IMR-90 (cell line): ENCODE data around the gene DYSF. TPM values are rescaled to one million over a fixed set of nuclear protein-coding genes. Genes with fewer than 3 reads are reported as not detected.

Experiments
- ATAC-seq: fragments of 200-7000 bp; cut with Tn5 transposase; 2 replicates; pipeline ENCODE4 v1.9.1; 2020; ENCODE audit warnings: low read depth, mild to moderate bottlenecking, moderate library complexity
- BruUV-seq: library from RNA; stranded (reverse); fragments of 400-500 nt; replicated peaks from 2 replicates; lab custom pipeline; 2021; lab: Mats Ljungman, UMichigan
- CTCF ChIA-PET: fragments of 300-600 bp; formaldehyde crosslinking; extraction: SDS; loops from one replicate; lab custom pipeline; 2021; ENCODE audit warnings: antibody characterized with exemption; lab: Yijun Ruan, JAX
- POLR2A ChIA-PET: fragments of 300-600 bp; sonication (Branson Sonifier 250); formaldehyde crosslinking; loops from one replicate; lab custom pipeline; 2022; ENCODE audit warnings: antibody characterized with exemption; ENCODE audit not compliant: unreplicated experiment; lab: Charles Lee
- DNase-seq: peaks from one replicate; pipeline ENCODE4 v3.0.0; 2013
- H2AFZ ChIP-seq: replicated peaks from 2 replicates; pipeline ENCODE3; 2013; ENCODE audit warnings: low read length, mild to moderate bottlenecking; ENCODE audit not compliant: poor library complexity
- H2AK5ac ChIP-seq: 2 replicates; pipeline ENCODE4 v1.6.1; 2013; ENCODE audit warnings: low read depth, low read length, inconsistent platforms
- H2AK9ac ChIP-seq: replicated peaks from 2 replicates; pipeline ENCODE3; 2013; ENCODE audit warnings: mild to moderate bottlenecking, low read depth, low read length, moderate library complexity; ENCODE audit not compliant: poor library complexity
- H2BK120ac ChIP-seq: 2 replicates; pipeline ENCODE4 v1.6.1; 2013; ENCODE audit warnings: low read depth, low read length, inconsistent platforms
- H2BK15ac ChIP-seq: 3 replicates; pipeline ENCODE4 v1.6.1; 2013; ENCODE audit warnings: low read depth, low read length, inconsistent platforms
- H2BK20ac ChIP-seq: 2 replicates; pipeline ENCODE4 v1.6.1; 2013; ENCODE audit warnings: low read depth, mild to moderate bottlenecking, inconsistent platforms, low read length, moderate library complexity
- H2BK5ac ChIP-seq: 2 replicates; pipeline ENCODE4 v1.6.1; 2013; ENCODE audit warnings: mild to moderate bottlenecking, low read depth, low read length, inconsistent platforms; ENCODE audit not compliant: poor library complexity, severe bottlenecking
- H3K14ac ChIP-seq: replicated peaks from 2 replicates; pipeline ENCODE4 v1.6.1; 2013; ENCODE audit warnings: low read depth, low read length, inconsistent platforms
- H3K18ac ChIP-seq: 2 replicates; pipeline ENCODE4 v1.6.1; 2013; ENCODE audit warnings: low read depth, low read length, control low read depth
- H3K23ac ChIP-seq: 2 replicates; pipeline ENCODE4 v1.6.1; 2013; ENCODE audit warnings: low read depth, low read length, inconsistent platforms
- H3K27ac ChIP-seq: 2 replicates; pipeline ENCODE4 v1.5.1; 2013; ENCODE audit warnings: mild to moderate bottlenecking, control low read depth, low read length; ENCODE audit not compliant: insufficient read depth
- H3K27me3 ChIP-seq: 2 replicates; pipeline ENCODE4 v1.6.1; 2013; ENCODE audit warnings: low read length; ENCODE audit not compliant: control insufficient read depth, insufficient read depth
- H3K36me3 ChIP-seq: 2 replicates; pipeline ENCODE4 v1.6.1; 2013; ENCODE audit warnings: low read length, mixed read lengths; ENCODE audit not compliant: control insufficient read depth, insufficient read depth
- H3K4ac ChIP-seq: 2 replicates; pipeline ENCODE4 v1.6.1; 2013; ENCODE audit warnings: low read depth, low read length, inconsistent platforms
- H3K4me1 ChIP-seq: 2 replicates; pipeline ENCODE4 v1.6.1; 2013; ENCODE audit warnings: low read length, mixed read lengths; ENCODE audit not compliant: control insufficient read depth, insufficient read depth
- H3K4me2 ChIP-seq: 2 replicates; pipeline ENCODE4 v1.6.1; 2013; ENCODE audit warnings: low read depth, mild to moderate bottlenecking, control low read depth, low read length, moderate library complexity
- H3K4me3 ChIP-seq: 2 replicates; pipeline ENCODE4 v1.5.1; 2013; ENCODE audit warnings: low read depth, mild to moderate bottlenecking, control low read depth, low read length, moderate library complexity; ENCODE audit not compliant: insufficient read depth
- H3K56ac ChIP-seq: 2 replicates; pipeline ENCODE4 v1.6.1; 2013; ENCODE audit warnings: low read length, inconsistent platforms; ENCODE audit not compliant: insufficient read depth; ENCODE audit errors: extremely low read depth
- H3K79me1 ChIP-seq, 2 experiments: 2 replicates each; pipeline ENCODE4 v1.6.1; 2013; ENCODE audit warnings: low read length in 2 of 2, inconsistent platforms in 1 of 2, low read depth in 1 of 2
- H3K9ac ChIP-seq: 2 replicates; pipeline ENCODE4 v1.6.1; 2013; ENCODE audit warnings: low read depth, low read length, control low read depth
- H3K9me1 ChIP-seq: 2 replicates; pipeline ENCODE4 v1.6.1; 2013; ENCODE audit warnings: low read length, inconsistent platforms; ENCODE audit not compliant: insufficient read depth
- H3K9me3 ChIP-seq: 2 replicates; pipeline ENCODE4 v1.6.1; 2013; ENCODE audit warnings: low read length; ENCODE audit not compliant: control insufficient read depth, insufficient read depth
- H4K20me1 ChIP-seq: 2 replicates; pipeline ENCODE4 v1.6.1; 2013; ENCODE audit warnings: low read length, inconsistent platforms; ENCODE audit not compliant: insufficient read depth
- H4K5ac ChIP-seq: 2 replicates; pipeline ENCODE4 v1.6.1; 2013; ENCODE audit warnings: mild to moderate bottlenecking, low read depth, low read length, control low read depth
- H4K8ac ChIP-seq, 2 experiments: 2 replicates each; pipeline ENCODE4 v1.6.1; 2013; ENCODE audit warnings: low read depth in 2 of 2, low read length in 2 of 2, control low read depth in 1 of 2, inconsistent platforms in 1 of 2
- H4K91ac ChIP-seq: 2 replicates; pipeline ENCODE4 v1.6.1; 2013; ENCODE audit warnings: low read depth, low read length, inconsistent platforms; ENCODE audit not compliant: insufficient read depth
- BHLHE40 ChIP-seq: fragments of 150-350 bp; IDR thresholded peaks from 2 replicates; pipeline ENCODE4 v1.6.1; 2016; ENCODE audit warnings: mild to moderate bottlenecking, low read depth, low read length
- CHD1 ChIP-seq: IDR thresholded peaks from 2 replicates; pipeline ENCODE4 v1.6.1; 2012; ENCODE audit warnings: low read depth, low read length, improper control_type of control experiment
- FOS ChIP-seq: fragments of 150-350 bp; IDR thresholded peaks from 2 replicates; pipeline ENCODE4 v1.6.1; 2016; ENCODE audit warnings: low read depth, low read length
- MAFK ChIP-seq: IDR thresholded peaks from 2 replicates; pipeline ENCODE4 v1.6.1; 2012; ENCODE audit warnings: low read depth, low read length, improper control_type of control experiment
- MXI1 ChIP-seq: IDR thresholded peaks from 2 replicates; pipeline ENCODE4 v1.6.1; 2012; ENCODE audit warnings: low read depth, mild to moderate bottlenecking, low read length, moderate library complexity, borderline replicate concordance
- NFE2L2 ChIP-seq: fragments of 150-350 bp; IDR thresholded peaks from 2 replicates; pipeline ENCODE4 v1.6.1; 2016; ENCODE audit warnings: low read depth, mild to moderate bottlenecking, low read length
- POLR2A ChIP-seq: IDR thresholded peaks from 2 replicates; pipeline ENCODE4 v1.6.1; 2012; ENCODE audit warnings: mild to moderate bottlenecking, low read depth, low read length
- RCOR1 ChIP-seq: IDR thresholded peaks from 2 replicates; pipeline ENCODE4 v1.6.1; 2012; ENCODE audit warnings: mild to moderate bottlenecking, low read length, improper control_type of control experiment; ENCODE audit not compliant: insufficient replicate concordance
- RFX5 ChIP-seq: IDR thresholded peaks from 2 replicates; pipeline ENCODE4 v1.8.0; 2012; ENCODE audit warnings: low read depth, mild to moderate bottlenecking, low read length, moderate library complexity
- SMC3 ChIP-seq: fragments of 150-350 bp; IDR thresholded peaks from 2 replicates; pipeline ENCODE4 v1.6.1; 2016; ENCODE audit warnings: low read depth, mild to moderate bottlenecking, antibody characterized with exemption, low read length, moderate library complexity
- WGBS, 2 experiments: methylation state at CpG; one replicate each; pipeline versions ENCODE4 v1.1.5 to v1.1.7; 2013; ENCODE audit warnings: missing lambda C conversion rate in 2 of 2; ENCODE audit not compliant: insufficient read length in 1 of 2; ENCODE audit errors: extremely low coverage in 2 of 2; 5-methylcytosine and 5-hydroxymethylcytosine counted together
- dilution Hi-C: fragments of 300-500 bp; cut with HindIII; formaldehyde crosslinking; loops from one replicate; pipeline ENCODE4 v1.14.3; 2018; ENCODE audit warnings: low sequenced_read_pairs; ENCODE audit not compliant: unreplicated experiment
- in situ Hi-C: fragments of 300-500 bp; cut with MboI; formaldehyde crosslinking; loops from 3 replicates; pipeline ENCODE4 v1.14.3; 2019; ENCODE audit warnings: low sequenced_read_pairs, inconsistent platforms, mixed read lengths
- intact Hi-C: fragments of 100-400 bp; cut with micrococcal nuclease; formaldehyde crosslinking; loops from 2 replicates; pipeline ENCODE4 v1.10.0; 2022
- polyA plus RNA-seq, 3 experiments: library from polyadenylated mRNA; depleted of rRNA; stranded (reverse); fragments of >200 nt; gene quantifications; 2 replicates each; pipeline ENCODE4 v1.2.3, GENCODE V29; 2012; ENCODE audit warnings: low replicate concordance in 1 of 3
- total RNA-seq: library from RNA; depleted of rRNA; stranded (reverse); fragments of >200 nt; gene quantifications from 2 replicates; pipeline ENCODE4 v1.2.3, GENCODE V29; 2012

DYSF gene
- total and polyA plus RNA-seq, 2 of the 4 experiments (the other 2 are of a cell fraction) = 0.09 to 0.18 TPM

- Histone ChIP-seq H4K20me1 (no peaks in the 10 kb centered on the region), H3K4ac (no peak overlapping the region), H4K8ac (no peak overlapping the region), H3K36me3 (no peaks in the 10 kb centered on the region), H3K9me3 (no peaks in the 10 kb centered on the region), H3K18ac (no peak overlapping the region), H3K27me3 (peaks cover 32% of the 10 kb centered on the region), H3K56ac (no peak overlapping the region), H2AK5ac (no peak overlapping the region), H4K91ac (no peak overlapping the region), H3K4me2 (no peak overlapping the region), H3K14ac (no peak overlapping the region), H3K79me1 (no peaks in the 10 kb centered on the region), H2BK120ac (no peak overlapping the region), H2BK20ac (no peak overlapping the region), H2AFZ (no peak overlapping the region), H2BK15ac (no peak overlapping the region), H3K23ac (no peak overlapping the region), H4K5ac (no peak overlapping the region), H2AK9ac (no peak overlapping the region), H3K4me3 (no peak overlapping the region), H3K4me1 (no peaks in the 10 kb centered on the region), H3K9me1 (no peaks in the 10 kb centered on the region), H3K27ac (no peak overlapping the region), H2BK5ac (no peak overlapping the region), H3K9ac (no peak overlapping the region)
- CTCF ChIA-PET = no interaction called here
- POLR2A ChIA-PET = no interaction called here
- ATAC-seq (no peak), DNase-seq (no peak)
- TF ChIP-seq MXI1 = no peak
- TF ChIP-seq POLR2A = no peak
- no peak for TF ChIP-seq RFX5
- no peak for TF ChIP-seq NFE2L2
- TF ChIP-seq BHLHE40 = no peak
- no peak for TF ChIP-seq CHD1
- no peak for TF ChIP-seq RCOR1
- TF ChIP-seq MAFK = no peak
- TF ChIP-seq SMC3 = no peak
- TF ChIP-seq FOS = no peak
- dilution Hi-C loops (no loop called here), in situ Hi-C loops (no loop called here), intact Hi-C loops (no loop called here)
- no TSS peak for BruUV-seq
- 94% methylated on average over 3 of the region's 7 CpGs; no CpG with 5 or more reads in 1 of the 2 experiments for WGBS, 2 experiments
Observed at GRCh38 chr2:71564790-71565189, 111.4 kb downstream of the DYSF start.
